GM21717 (cell line): ENCODE results near the gene STAMBP.
"Not testable (repeated sequence)": the region's sequence is repeated elsewhere in the genome, so short reads cannot be mapped to it uniquely, and the experiment has no call there.

Source experiments
- ATAC-seq: cut with Tn5 transposase; IDR thresholded peaks from one replicate; pipeline ENCODE4 v1.9.1; 2021; ENCODE audit warnings: mild to moderate bottlenecking, moderate library complexity; ENCODE audit not compliant: unreplicated experiment

STAMBP gene

DNA sequence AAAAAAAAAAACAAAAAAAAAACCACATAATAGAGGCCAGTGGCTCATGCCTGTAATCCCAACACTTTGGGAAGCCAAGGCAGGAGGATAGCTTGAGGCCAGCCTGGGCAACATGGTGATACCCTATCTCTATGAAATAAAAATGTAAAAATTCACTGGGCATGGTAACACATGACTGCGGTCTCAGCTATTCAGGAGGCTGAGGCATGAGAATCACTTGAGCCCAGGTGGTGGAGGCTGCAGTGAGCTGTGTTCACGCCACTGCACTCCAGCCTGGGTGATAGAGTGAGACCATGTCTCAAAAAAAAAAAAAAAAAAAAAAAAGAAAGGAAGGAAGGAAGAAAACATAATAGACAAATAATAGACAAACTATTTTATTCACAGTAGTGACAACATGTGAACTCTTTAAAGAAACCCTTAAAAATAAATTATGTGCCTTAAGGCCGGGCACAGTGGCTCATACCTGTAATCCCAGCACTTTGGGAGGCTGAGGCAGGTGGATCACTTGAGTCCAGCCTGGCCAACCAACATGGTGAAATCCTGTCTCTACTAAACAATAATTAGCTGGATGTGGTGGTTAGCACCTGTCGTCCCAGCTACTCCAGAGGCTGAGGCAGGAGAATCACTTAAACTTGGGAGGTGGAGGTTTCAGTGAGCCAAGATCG, 75.3 kb downstream of the STAMBP start:
- ATAC-seq = not testable (repeated sequence)

DNA sequence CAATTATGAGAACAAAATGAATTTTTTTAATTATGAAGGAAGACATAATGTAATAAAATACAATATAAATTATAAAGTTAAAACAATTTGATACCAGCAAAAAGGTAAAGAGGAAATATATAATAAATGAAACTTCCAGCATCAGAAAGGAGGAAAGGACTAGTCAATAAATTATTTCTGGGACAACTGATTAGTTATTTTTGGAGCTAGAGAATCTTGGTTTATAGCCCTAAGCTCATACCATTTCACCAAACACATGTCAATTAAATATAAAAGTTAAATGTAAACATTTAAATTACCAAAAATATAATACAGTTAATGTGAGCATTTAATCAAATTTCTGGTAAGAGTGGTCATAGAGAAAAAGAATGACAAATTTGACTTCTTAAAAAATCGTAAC, 76.2 kb downstream of the STAMBP start:
- no peak for ATAC-seq

DNA sequence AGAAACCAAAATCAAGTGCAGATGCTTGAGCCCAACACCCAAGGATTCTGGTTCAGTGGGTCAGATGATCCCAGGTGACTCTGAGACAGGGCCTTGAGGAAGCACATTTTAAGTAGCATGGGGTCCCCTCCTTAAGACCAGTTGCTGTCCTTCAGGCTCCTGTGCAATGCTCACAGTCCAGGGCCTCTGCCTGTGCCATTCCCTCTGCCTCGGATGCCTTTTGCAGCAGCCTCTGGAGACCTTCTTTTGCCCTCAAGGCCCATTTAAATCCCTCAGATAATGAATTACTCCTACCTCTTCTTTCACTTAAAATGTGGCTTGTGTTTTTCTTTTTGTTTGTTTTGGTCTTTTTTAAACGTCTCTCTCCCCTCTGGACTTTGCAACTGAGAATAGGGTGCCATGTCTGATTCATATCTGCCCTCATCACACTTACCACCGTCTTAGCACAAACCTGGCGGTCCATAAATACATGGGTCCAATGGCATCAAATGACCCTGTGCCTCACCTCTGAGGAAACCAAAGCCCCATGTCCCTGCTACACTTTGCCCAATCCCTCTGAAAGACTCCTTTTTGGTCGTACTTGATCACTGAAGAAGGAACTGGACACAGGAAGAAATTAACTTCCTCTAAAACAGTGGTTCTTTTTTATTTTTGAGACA, 78.2 kb downstream of the STAMBP start:
- ATAC-seq = no peak

DNA sequence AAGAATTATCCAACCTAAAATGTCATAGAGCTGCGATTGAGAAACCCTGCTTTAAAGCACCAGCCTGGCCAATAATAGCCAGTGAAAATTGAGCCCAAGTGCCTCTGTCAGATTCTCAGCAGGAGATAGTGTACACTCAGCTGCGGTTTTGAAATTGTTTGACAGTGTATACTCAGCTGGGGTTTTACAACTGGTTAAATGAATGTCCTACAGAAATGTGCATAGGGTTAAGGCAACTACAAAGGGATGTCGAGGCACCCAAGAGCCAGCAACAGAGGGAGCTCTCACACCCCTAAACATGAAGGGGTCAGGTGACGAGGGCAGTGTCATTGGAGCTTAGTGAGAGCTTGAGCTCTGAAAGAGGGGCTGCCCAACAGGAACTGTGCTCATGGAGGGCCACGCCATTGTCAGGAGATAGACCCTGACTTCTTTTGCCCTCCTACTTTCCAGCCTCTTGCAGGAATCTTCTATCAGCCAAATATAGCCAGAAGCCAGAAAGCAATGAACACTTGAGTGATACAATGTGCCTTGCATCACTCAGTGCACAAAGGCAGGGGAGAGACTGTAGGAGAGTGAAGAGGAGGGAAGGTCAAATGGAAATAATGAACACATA, 79.2 kb downstream of the STAMBP start:
- ATAC-seq = no peak

DNA sequence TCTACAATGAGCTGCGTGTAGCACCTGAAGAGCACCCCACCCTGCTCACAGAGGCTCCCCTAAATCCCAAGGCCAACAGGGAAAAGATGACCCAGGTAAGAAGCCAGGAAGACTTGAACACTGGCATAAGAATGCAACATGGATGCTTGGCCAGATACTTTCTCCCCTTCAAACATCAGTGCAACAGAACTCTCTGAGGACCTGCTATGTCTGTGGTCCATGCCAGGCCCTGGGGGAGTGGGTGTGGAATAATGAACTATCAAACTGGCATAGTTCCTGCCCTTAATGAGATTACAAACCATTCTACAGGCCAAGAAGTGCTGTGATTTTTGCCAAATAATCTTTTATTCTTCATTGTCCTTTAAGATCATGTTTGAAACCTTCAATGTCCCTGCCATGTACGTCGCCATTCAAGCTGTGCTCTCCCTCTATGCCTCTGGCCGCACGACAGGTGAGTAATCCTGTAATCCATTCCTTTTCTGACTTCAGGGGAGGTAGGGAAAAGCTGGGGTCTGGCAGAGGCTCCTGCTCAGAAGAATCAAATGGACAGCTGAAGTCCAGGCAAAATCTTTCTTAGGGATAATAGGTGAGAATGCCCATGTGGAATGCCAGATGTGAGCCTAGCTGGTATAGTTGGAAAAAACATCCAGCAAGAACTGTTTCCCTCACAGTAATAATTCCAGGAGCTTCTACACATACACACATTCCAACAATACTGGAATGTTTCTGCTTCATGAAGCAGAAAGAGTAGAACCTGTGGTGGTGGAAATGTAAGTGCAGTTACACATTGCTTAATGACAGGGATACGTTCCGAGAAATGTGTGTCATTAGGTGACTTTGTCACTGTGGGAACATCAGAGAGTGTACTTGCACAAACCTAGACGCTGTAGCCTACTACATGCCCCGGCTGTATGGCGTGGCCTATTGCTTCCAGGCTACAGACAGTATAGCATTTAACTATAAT, 80.2 kb downstream of the STAMBP start:
- no peak for ATAC-seq

DNA sequence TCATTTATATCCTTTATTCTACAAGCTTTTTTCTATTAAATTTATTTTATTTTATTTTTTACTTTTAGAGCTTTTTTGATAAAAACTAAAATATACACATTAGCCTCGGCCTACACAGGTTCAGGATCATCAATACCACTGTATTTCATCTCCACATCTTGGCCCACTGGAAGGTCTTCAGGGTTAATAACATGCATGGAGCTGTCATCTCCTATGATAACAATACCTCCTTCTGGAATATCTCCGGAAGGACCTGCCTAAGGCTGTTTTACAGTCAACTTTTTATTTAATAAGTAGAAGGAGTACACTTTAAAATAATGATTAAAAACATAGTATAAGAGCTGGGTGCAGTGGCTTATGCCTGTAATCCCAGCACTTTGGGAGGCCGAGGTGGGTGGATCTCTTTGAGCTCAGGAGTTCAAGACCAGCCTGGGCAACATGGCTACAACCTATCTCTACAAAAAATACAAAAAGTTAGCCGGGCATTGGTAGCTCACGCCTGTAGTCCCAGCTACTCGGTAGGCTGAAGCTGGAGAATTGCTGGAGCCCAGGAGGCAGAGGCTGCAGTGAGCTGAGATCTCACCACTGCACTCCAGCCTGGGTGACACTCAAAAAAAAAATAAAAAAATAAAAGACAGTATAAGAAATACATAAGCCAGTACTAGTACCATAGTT, 82.2 kb downstream of the STAMBP start:
- ATAC-seq = no peak

DNA sequence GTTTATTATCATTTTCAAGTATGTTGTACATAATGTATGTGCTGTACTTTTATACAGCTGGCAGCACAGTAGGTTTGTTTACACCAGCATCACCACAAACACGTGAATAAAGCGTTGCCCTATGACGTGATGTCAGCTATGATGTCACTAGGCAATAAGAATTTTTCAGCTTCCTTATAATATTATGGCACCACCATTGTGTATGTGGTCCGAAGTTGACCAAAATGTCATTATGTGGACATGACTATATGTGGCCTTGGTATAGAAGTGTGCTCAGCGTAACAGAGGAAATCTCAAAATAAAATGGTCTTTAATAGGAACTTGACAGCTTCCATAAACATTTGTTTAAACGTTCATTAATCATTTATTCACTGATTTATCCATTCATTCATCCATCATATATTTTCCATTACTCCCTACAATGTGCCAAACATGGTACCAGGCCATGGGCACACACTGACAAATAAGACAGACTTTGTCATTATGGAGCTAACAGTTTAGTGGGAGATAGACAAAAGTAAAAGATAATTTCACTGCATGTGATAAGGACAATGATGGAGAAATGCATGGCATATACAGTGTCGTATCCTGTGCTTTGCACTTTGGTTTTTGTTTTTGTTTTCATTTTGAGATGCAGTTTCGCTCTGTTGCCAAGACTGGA, 82.9 kb downstream of the STAMBP start:
- no peak for ATAC-seq

DNA sequence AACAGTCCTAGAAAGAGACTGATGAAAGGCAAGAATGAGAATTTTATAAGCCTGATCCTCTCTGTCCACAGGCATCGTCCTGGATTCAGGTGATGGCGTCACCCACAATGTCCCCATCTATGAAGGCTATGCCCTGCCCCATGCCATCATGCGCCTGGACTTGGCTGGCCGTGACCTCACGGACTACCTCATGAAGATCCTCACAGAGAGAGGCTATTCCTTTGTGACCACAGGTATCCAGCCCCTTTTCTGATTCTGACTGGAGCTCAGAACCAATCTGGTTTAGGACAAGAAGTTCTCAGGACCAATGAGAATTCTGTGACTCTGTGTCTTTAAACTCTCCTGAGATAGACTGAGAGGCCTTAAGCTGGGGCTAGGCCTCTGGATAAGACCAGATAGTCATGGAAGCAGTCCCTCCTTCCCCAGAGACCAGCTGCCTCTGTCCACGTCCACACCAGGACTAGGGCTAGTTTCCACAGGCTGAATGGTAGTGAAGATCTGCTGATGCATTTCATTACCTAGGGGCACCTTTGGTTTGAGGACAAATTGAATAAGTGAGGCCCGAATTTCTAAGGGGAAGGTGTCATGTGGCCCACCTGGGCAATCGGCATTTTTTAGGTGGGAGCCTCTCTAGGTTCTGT, 84.8 kb downstream of the STAMBP start:
- no peak for ATAC-seq

DNA sequence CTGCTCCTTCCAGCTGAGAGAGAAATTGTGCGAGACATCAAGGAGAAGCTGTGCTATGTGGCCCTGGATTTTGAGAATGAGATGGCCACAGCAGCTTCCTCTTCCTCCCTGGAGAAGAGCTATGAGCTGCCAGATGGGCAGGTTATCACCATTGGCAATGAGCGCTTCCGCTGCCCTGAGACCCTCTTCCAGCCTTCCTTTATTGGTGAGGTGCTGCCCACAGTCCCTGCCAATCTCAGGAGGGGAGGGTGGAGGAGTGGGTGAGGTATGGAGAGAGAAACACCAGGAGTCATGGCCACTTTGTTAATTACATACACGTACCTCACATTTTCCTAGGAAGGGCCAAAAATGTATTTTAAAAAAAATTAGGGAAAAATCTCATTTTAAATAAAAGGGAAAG, 85.9 kb downstream of the STAMBP start:
- ATAC-seq = no peak

DNA sequence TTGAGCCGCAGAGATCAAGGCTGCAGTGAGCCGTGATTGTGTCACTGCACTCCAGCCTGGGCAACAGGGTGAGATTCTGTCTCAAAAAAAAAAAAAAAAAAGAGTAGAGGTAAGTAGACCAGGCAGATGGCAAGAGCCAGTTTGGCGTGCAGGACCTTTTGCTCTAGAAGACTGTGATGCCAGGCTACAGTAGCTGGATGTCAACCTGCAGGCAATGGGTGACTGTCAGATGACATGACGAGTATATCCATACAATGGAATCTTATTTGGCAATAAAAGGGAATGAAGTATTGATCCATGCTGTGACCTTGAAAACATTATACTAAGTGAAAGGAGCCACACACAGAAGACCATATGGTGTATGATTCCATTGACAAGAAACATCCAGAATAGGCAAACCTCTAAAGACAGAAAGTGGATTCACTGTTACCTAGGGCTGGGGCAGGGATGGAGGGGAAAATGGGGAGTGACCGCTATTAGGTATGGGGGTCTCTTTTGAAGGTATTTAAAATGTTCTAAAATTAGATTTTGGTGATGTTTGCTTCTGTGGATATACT, 86.8 kb downstream of the STAMBP start:
- no peak for ATAC-seq

DNA sequence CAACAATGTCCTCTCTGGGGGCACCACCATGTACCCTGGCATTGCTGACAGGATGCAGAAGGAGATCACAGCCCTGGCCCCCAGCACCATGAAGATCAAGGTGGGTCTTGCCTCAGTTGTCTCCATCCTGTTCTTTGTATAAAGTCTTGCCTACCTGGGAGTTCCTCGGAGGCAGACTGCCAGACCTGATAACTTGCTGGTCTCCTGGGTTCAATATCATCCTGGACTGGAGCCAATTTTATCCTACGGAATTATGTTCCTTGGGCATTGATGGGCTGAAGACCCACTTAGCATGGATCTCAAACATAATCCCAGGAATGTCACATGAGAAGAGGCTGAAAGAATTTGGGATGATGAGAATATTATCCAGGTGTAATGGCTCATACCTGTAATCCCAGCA, 87.9 kb downstream of the STAMBP start:
- no peak for ATAC-seq

DNA sequence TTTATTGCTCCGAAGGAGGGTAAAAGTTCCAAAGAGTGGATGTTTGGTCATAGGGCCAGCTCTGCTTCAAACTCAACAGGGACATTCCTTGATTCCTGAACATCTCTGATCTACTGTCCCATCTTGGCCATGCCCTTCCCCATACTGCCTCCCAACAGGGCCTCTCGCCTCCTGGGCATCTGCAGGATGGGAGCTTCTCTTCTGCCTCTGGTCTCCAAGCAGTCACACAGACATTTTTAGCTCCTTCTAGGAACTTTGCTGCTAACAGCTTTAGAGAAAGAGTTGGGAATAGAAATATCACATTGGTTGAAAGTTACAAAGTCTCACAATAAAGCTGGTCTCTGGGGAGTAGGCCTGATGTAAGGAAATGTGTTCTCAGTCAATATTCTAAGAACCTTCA, 88.5 kb downstream of the STAMBP start:
- ATAC-seq = no peak

DNA sequence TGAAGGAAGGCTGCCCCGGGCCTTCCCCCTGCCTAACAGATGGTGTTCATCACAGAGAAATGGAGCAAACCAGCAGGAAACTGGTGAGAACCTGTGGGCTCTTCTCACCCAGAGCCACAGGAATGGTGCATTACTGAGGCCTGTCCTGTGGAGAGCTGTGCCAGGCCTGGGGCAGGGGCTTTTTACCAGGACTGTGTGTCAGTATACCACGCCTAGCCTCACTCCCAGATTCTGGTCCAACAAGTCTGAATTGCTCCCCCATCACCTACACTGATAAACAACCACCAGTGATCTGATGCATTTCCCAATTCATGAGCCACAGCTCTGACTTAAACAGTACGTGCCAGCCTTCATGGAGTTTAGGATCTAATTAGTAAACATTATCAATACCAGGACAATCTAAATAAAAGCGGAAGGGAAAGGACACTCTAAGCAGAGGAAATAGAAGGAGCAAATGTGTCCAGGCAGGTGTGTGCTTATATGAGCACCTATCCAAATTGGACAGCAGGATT, 89.0 kb downstream of the STAMBP start:
- no peak for ATAC-seq

DNA sequence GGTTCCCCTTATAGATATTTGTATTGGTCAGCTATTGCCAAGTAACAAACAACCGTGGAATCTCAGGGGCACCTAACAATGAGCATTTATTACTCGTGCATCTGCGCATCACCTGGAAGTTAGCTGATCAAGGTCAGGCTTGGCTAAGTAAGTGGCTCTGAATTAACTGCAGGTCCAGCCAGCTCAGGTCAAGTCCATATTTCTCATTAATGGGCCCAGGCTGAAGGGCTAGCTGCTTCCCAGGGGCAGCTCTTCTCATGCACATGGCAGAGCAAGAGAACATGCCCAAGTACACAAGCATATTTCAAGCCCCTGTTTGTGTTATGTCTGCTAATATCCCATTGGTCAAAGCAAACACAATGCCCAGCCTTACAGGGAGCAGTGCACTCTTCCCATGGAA, 90.1 kb downstream of the STAMBP start:
- ATAC-seq = no peak

DNA sequence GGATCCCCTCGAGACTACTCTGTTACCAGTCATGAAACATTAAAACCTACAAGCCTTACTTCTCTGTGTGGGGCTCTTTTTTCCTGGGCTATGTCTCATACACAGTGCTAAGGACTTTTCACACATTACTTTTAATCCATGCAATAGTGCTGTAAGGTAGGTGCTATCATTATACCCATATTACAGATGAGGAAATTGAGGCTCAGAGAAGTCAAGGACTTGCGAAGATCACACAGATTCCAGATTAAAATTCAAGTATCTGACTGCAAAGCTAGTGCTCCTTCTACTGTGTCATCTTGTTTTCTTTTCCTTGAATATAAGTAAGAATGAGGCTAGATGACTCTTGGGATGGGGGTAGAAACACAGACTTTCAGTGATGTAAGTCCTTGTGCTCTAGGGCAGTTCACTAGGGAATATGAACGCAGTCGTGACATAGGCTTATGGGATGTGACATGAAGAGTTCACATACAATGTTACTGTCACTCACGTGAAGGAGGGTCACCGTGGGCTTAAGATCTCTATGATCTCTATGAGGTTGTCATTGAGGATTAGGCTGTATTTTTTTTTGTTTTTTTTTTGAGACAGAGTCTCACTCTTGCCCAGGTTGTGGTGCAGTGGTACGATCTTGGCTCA, 91.0 kb downstream of the STAMBP start:
- ATAC-seq = no peak

DNA sequence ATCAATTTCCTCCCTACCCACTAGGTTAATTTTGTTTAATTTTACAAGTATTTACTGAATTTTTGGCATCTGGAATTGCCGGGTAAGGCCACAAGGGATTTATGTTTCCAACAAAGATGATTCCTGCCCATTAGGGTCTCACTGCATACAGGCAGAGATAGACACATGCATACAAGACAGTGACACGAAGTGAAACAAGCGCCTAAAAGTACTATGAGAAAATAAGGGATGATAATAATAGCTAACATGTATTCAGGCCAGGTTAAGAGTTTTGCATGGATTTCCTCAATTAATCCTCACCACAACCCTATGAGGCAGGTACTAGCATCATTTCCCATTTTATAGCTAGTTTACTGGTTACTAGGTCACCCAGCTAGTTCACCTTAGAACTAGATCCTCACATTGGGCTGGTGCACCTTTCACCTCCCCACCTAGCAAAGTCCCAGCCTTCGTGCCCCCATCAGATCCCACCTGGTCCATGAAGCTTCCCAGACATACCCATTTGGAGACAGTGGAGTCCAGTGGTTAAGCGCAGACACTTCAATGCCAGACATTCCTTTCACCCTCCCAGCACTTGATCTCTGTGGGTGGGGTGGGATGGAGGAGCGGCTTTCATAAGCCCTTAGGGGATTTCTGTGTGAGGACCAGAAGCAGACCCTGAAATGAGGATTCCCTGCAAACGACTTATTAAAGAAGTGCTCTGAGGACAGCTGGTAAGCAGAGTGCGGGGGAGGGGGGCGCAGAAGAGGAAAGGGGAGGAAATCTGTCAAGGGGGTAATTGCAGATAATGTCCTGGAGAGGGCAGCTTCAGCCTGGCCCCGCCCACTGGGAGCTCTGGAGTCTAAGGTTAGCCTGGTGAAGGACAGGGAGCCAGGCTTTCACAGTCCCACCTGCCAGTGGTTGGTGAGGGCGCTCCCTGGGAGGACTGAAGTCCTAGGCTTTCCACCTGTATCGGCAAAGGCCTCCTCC, 92.1 kb downstream of the STAMBP start:
- no peak for ATAC-seq

DNA sequence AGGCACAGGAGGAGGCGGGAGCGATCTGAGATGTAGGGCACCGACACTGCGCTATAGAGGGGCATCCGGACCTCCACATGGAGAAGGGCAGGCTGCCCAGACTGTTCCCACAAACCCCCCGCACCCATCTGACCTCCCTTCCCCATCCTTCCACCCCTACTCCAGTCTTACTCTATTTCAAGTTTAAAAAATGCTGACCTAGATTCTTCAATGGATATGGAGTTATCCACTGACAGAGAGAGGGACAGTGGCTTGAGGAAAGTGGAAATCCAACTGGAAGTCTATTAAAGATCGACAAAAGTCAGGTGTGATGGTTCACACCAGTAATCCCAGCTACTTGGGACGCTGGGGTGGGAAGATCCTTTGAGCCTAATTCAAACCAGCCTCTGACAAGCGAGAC, 92.8 kb downstream of the STAMBP start:
- no peak for ATAC-seq

DNA sequence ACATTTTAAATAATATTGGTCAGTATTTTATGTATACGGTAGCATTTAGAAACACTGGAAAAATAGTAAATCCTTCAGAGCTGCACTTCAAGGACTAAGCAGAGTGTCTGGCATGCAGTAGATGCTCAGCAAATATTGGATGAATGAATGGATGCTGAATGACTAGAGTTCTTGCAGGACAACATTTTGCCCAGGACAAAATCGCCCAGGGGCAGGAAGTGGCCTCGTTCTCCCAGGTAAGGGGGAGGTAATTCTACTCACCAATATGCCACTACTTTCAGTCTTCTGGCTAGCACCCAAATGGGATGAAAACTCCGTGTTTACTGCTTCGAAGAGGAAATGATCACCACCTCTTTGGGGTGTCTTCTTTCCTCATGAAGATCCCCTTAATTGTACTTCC, 93.9 kb downstream of the STAMBP start:
- no peak for ATAC-seq
